Suprapubic skin (tissue), 4 donors: ENCODE data around the gene MPZL3.

Experiments
- CTCF ChIP-seq, 2 donors: fragments of 200-600 bp in 1 of 2; fragments of 450-650 bp in 1 of 2; sonication (generic) in 1 of 2; IDR thresholded peaks; one replicate each; pipeline ENCODE4 v1.5.1; 2016 to 2019; ENCODE audit warnings: antibody characterized with exemption in 2 of 2, mild to moderate bottlenecking in 1 of 2, moderate library complexity in 1 of 2
- POLR2A ChIP-seq, 2 donors: fragments of 450-650 bp; IDR thresholded peaks; one replicate each; pipeline ENCODE4 v1.6.1; 2017; ENCODE audit warnings: antibody characterized with exemption in 2 of 2, mild to moderate bottlenecking in 2 of 2, moderate library complexity in 2 of 2
- POLR2AphosphoS5 ChIP-seq, 3 donors: sonication (generic); formaldehyde crosslinking; IDR thresholded peaks; one replicate each; pipeline ENCODE4 v1.6.1; 2017; ENCODE audit warnings: antibody characterized with exemption in 3 of 3

GRCh38 chr11:118219244-118219643 lies 32.9 kb downstream of the MPZL3 start:
- TF ChIP-seq CTCF (IDR thresholded peaks at IDR 0.05) (no peak), POLR2AphosphoS5 (IDR thresholded peaks at IDR 0.05) (no peak), POLR2A (IDR thresholded peaks at IDR 0.05) (no peak)
